SU-DHL-6 (cell line): ENCODE measurements around the gene SLX4.

ENCODE experiments used
- EZH2phosphoT487 ChIP-seq: fragments of 200-600 bp; sonication (generic), shearing (Covaris generic); conservative IDR thresholded peaks from 2 replicates; pipeline ENCODE4 v1.6.1; 2018; ENCODE audit warnings: mild to moderate bottlenecking, antibody characterized with exemption, low read length, moderate library complexity, mixed read lengths
- TF ChIP-seq, protein P1 (sequence below): fragments of 200-600 bp; sonication (generic); IDR thresholded peaks from one replicate; pipeline ENCODE4 v1.5.1; 2017; ENCODE audit warnings: antibody characterized with exemption, mild to moderate bottlenecking, low read length, moderate library complexity; ENCODE audit not compliant: insufficient read depth, poor library complexity, severe bottlenecking

- TF ChIP-seq, protein P1, sequence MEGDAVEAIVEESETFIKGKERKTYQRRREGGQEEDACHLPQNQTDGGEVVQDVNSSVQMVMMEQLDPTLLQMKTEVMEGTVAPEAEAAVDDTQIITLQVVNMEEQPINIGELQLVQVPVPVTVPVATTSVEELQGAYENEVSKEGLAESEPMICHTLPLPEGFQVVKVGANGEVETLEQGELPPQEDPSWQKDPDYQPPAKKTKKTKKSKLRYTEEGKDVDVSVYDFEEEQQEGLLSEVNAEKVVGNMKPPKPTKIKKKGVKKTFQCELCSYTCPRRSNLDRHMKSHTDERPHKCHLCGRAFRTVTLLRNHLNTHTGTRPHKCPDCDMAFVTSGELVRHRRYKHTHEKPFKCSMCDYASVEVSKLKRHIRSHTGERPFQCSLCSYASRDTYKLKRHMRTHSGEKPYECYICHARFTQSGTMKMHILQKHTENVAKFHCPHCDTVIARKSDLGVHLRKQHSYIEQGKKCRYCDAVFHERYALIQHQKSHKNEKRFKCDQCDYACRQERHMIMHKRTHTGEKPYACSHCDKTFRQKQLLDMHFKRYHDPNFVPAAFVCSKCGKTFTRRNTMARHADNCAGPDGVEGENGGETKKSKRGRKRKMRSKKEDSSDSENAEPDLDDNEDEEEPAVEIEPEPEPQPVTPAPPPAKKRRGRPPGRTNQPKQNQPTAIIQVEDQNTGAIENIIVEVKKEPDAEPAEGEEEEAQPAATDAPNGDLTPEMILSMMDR, result no peak
- TF ChIP-seq EZH2phosphoT487, result no peak
Observed at GRCh38 chr16:3589441-3589921, 21.9 kb downstream of the SLX4 start.
